ENCODE results near the gene TPSD1. TPM values are rescaled to one million over a fixed set of nuclear protein-coding genes. Genes with fewer than 3 reads are reported as not detected.

TPSD1 gene
- total RNA-seq, 3 donors from 2014 or later (not counting 1 experiment from before 2014, with no cell fraction given) = 3.2 TPM; not detected in 2

GRCh38 chr16:1298406-1298805 is 42.5 kb downstream of the TPSD1 start:
- H3K4me3 ChIP-seq (ENCODE audit: low read length) = no peak overlapping the region
- no peak overlapping the region for H3K4me3 Mint-ChIP-seq
- peaks cover 11% of the 10 kb centered on the region for H3K4me1 ChIP-seq (ENCODE audit: control insufficient read depth, insufficient read depth, low read length)
- ATAC-seq (no peak), DNase-seq (no peak)
- H3K36me3 Mint-ChIP-seq = no peaks in the 10 kb centered on the region
- H3K9me3 ChIP-seq (ENCODE audit: control insufficient read depth, insufficient read depth, low read length) = no peaks in the 10 kb centered on the region
- peaks cover 3% of the 10 kb centered on the region for H3K27me3 ChIP-seq (ENCODE audit: control insufficient read depth, insufficient read depth, low read length)
- H3K27ac Mint-ChIP-seq = no peak overlapping the region
- intact Hi-C loops (cut with micrococcal nuclease) = no loop called here
- H3K27me3 Mint-ChIP-seq (ENCODE audit: low read depth in 2 of 2) = peaks cover 18 to 19% of the 10 kb centered on the region in 2 donors
- no peaks in the 10 kb centered on the region for H3K9me3 Mint-ChIP-seq
- no peak for TF ChIP-seq CTCF (IDR thresholded peaks at IDR 0.05)
- H3K4me1 Mint-ChIP-seq = peaks cover 4 to 12% of the 10 kb centered on the region in 2 donors
- WGBS (ENCODE audit: insufficient coverage) = 96% methylated on average over 14 of the region's 14 CpGs
- H3K36me3 ChIP-seq (ENCODE audit: control insufficient read depth, insufficient read depth, low read length) = no peaks in the 10 kb centered on the region
- no peak overlapping the region for H3K27ac ChIP-seq (ENCODE audit: low read length)

GRCh38 chr16:1299012-1299867 is 43.4 kb downstream of the TPSD1 start:
- peaks cover 19% of the 10 kb centered on the region for H3K4me1 ChIP-seq (ENCODE audit: control insufficient read depth, insufficient read depth, low read length)
- WGBS (ENCODE audit: insufficient coverage) = 87% methylated on average over 31 of the region's 31 CpGs
- peaks cover 4 to 17% of the 10 kb centered on the region in 2 donors for H3K4me1 Mint-ChIP-seq
- H3K4me3 Mint-ChIP-seq = no peak overlapping the region
- peaks cover 3% of the 10 kb centered on the region for H3K27me3 ChIP-seq (ENCODE audit: control insufficient read depth, insufficient read depth, low read length)
- H3K4me3 ChIP-seq (ENCODE audit: low read length) = no peak overlapping the region
- H3K9me3 Mint-ChIP-seq = no peaks in the 10 kb centered on the region
- DNase-seq = no peak
- no peak overlapping the region for H3K27ac ChIP-seq (ENCODE audit: low read length)
- no peak for ATAC-seq
- H3K36me3 ChIP-seq (ENCODE audit: control insufficient read depth, insufficient read depth, low read length) = no peaks in the 10 kb centered on the region
- no peaks in the 10 kb centered on the region for H3K9me3 ChIP-seq (ENCODE audit: control insufficient read depth, insufficient read depth, low read length)
- H3K27me3 Mint-ChIP-seq (ENCODE audit: low read depth in 2 of 2) = peaks cover 10 to 12% of the 10 kb centered on the region in 2 donors
- no peaks in the 10 kb centered on the region for H3K36me3 Mint-ChIP-seq
- intact Hi-C loops (cut with micrococcal nuclease) = no loop called here
- TF ChIP-seq CTCF (IDR thresholded peaks at IDR 0.05) = no peak
- no peak overlapping the region for H3K27ac Mint-ChIP-seq

GRCh38 chr16:1299868-1300203 is 44.0 kb downstream of the TPSD1 start:
- H3K9me3 ChIP-seq (ENCODE audit: control insufficient read depth, insufficient read depth, low read length) = no peaks in the 10 kb centered on the region
- H3K4me1 ChIP-seq (ENCODE audit: control insufficient read depth, insufficient read depth, low read length) = peaks cover 25% of the 10 kb centered on the region
- no peak overlapping the region for H3K27ac ChIP-seq (ENCODE audit: low read length)
- TF ChIP-seq CTCF (IDR thresholded peaks at IDR 0.05) = no peak
- 84% methylated on average over 12 of the region's 12 CpGs for WGBS (ENCODE audit: insufficient coverage)
- peaks cover 4 to 20% of the 10 kb centered on the region in 2 donors for H3K4me1 Mint-ChIP-seq
- H3K4me3 Mint-ChIP-seq = no peak overlapping the region
- H3K27ac Mint-ChIP-seq = no peak overlapping the region
- intact Hi-C loops (cut with micrococcal nuclease) = loop anchor here (2.0 kb wide), 2 partner anchors 43 to 113 kb away; no protein-coding TSS in a partner anchor
- H3K9me3 Mint-ChIP-seq = no peaks in the 10 kb centered on the region
- no peak overlapping the region for H3K4me3 ChIP-seq (ENCODE audit: low read length)
- H3K36me3 ChIP-seq (ENCODE audit: control insufficient read depth, insufficient read depth, low read length) = no peaks in the 10 kb centered on the region
- H3K27me3 Mint-ChIP-seq (ENCODE audit: low read depth in 2 of 2) = peaks cover 6 to 9% of the 10 kb centered on the region in 2 donors
- DNase-seq = no peak
- peaks cover 3% of the 10 kb centered on the region for H3K27me3 ChIP-seq (ENCODE audit: control insufficient read depth, insufficient read depth, low read length)
- no peak for ATAC-seq
- H3K36me3 Mint-ChIP-seq = no peaks in the 10 kb centered on the region
